RKO (cell line): ENCODE data around the gene RPL10L.

Source experiments
- DNase-seq: peaks from one replicate; pipeline ENCODE4 v3.0.0-alpha.2; 2016; ENCODE audit warnings: low spot score

Gene RPL10L

DNA sequence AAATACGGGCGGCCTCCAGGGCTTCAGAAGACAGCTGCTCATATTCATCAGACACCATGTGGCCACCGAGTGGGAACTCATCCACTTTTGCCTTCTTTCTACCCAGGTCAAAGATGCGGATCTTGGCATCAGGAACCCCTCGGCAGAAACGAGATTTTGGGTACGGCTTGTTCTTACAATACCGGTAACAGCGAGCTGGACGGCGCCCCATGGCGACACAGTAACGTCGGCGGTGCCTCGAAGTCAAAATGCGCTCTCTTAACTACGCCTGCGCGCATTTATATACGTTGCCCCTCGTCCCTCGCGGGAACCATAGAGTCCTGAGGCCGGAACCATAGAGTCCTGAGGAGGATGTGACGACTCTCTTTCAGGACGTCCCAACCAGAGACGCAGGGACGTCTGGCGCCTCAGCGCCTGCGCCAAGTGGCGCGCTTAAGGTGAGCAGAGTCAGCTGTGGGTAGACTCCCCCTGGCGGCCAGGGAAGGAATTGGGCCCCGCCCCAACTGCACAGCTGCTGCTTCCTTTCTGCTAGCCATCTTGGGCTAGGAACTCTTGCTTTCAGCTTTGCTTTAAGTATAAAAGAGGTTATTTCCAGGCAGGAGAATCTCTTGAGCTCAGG lies at the start of gene RPL10L:
RPL10L (minus strand) TSS at position 256 of the 619 bp plus-strand sequence; CDS start at position 211, 45 bp downstream.
- no peak for DNase-seq

DNA sequence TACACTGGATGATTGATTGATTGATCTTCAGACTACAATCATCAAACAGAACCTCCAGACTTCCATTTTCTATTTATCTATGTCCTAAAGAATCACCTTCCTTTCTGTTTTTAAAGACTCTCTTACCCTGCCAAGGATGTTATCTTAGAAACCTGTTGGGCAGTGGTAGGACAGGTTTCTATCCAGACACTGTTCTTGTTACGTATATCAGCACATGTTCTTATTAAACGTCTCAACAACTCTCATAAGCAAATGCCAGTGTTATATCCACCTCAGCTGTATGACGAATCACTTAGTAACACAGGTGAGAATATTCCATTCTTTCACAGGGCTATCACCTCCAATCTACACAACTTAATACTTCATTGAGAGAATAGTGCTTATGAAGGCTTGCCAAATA lies 40.2 kb upstream of the RPL10L start:
- no peak for DNase-seq

DNA sequence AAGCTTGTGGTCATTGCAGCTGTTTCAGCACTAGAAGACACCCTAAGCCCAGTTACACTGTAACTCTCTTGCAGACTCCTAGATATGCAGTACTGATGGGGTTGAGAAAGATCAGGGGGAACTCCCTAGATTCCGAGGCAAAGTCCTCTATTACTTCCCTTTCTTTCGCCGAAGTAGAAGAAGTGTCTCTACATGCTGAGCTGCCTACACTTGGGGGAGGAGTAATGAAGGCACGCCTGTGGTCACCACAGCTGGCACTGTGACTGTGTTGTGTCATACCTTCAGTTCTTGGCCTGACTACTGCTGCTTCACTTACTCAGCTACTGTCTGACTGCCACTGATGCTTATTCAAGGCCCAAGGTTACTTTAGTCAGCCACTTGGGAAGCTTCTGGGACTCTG lies 35.1 kb upstream of the RPL10L start:
- DNase-seq, result no peak

DNA sequence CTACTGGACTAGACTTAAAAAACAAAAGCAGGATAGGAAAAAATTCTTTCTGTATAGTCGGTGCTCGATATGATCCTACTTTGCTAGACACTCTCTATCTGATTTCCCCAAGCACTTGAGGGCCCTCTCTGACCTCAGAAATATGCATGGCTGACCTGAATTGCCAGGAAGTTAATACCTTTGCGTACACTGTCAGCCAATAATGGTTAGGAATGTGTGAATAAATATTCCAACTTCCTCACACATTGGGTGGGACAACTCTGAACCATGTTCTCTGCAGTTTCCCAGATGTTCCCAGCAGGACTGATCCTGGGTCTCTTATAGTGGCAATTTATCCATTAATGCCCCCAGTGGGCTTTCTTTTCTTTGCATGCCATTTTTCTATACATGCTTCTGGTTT lies 20.5 kb upstream of the RPL10L start:
- DNase-seq, result no peak

DNA sequence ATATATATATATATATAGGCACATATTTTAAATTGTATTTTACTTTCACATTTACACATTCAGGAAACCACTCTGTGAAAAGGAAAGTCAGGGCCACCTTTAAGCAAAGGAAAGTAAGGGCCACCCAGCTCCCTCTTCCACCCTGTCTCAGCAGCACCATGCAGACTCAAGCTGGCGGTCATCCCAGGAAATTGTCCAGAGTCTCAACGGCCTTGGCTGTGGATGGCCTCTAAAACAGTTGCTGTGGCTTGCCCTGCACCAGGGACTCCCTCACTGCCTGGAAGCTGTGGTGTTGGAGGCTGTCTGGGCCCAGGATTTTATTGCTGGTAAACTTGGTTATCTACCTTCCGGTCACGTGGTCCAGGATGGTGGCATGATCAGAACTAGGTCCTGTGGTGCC lies 11.8 kb upstream of the RPL10L start:
- DNase-seq, result no peak

DNA sequence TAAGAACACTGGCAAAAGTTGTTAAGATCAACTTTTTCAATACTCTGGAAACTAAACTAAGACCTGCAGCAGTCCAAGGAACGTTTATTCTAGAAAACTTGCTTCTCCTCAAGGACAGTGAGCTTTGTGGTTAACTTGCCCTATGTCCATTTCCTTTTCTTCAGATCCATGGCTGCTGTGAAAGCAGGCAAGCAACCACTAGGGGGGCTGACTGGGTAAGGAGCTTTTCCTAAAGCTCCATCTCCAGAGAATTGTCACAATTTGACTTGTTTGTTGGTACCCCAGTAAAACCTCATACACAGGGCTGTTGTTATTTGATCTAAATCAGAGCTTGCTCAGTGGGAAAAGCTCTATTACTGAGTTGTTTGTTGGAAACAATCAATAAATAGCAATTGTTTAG lies 10.1 kb upstream of the RPL10L start:
- DNase-seq, result peak; percentile 41

DNA sequence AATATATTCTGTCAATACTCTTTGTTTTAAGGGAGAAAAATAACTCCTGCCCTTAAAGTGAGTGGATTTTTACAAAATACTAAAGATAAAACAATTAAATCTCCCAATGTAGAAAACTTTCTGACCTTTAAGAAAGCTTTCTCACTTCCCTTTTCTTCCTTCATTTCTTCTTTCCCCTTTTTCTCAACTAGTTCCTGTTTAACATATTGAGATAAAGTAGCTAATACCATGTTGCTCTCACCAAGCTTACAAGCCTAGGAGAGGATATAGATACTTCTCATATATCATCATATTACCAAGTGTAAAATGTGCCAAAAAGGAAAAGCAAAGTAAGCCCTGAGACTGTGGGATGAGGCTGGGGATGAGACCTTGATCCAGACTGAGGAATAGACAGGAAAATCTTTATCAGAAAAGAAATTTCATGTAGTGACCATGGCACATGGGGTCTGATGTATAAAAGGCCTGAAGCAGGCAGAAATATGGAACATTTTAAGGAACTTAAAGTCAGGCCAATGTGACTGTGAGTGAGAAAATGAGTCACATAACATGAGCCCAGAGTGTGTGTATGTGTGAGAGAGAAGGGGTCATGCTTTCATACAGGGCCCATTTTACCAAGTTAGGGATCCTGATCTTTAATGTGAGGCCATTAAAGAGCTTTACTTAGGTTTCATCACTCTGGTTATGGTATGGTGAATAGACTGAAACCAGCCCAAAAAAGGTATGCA lies 1.6 kb upstream of the RPL10L start:
- no peak for DNase-seq

DNA sequence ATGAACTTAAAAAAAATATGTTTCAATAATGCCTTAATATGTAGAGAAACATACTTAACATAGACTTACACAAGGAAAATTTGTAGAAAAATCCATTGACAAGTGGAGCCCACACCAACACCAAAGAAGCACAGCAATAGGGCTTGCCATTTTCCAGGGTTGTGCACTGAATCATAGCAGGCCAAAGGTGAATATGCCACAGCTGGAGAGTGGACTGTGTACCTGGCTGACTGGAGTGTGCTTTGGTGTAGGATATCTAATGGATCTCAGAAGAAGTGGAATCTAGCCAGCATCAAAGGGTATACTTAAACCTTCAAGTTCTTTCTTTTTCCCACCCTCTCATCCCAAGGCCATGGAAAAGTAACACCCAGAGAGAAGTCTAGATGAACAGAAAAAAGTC lies 4.8 kb downstream of the RPL10L start:
- DNase-seq, result no peak

DNA sequence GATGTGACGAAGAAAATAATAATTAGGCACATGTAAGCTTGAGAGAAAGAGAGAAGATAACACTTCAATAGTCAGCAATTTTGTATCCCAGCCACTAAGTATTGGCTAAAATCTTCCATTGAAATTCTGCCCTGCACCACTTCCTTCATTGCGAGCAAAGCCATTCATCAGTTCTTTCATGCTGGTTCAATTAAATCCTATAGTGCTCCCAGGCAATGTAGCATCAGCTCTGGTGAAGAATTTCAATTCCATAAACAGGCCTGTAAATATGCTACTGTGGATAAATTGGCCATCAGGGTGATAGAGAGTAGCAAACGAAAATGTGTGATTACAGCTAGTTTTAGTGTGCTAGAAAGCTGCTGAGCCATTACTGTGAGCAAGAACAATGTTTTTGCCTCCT lies 24.7 kb downstream of the RPL10L start:
- no peak for DNase-seq
